ENCODE measurements around the gene SEMA4B.
"Not testable (repeated sequence)": the region's sequence is repeated elsewhere in the genome, so short reads cannot be mapped to it uniquely, and the experiment has no call there.

The SEMA4B gene

GRCh38 chr15:90201130-90201943, at the start of gene SEMA4B:
SEMA4B (plus strand) TSS chr15:90201330; CDS start chr15:90201579, 249 bp downstream.
- DNase-seq (ENCODE audit: low read depth), result no peak

GRCh38 chr15:90151989-90152645, 49.0 kb upstream of the SEMA4B start:
- DNase-seq (ENCODE audit: low read depth), result no peak

- DNase-seq (ENCODE audit: low read depth), result no peak
Observed at GRCh38 chr15:90153658-90154057, 47.5 kb upstream of the SEMA4B start.

GRCh38 chr15:90154246-90154645, 46.9 kb upstream of the SEMA4B start:
- DNase-seq (ENCODE audit: low read depth), result no peak

- peak; percentile 20 for DNase-seq (ENCODE audit: low read depth)
Observed at GRCh38 chr15:90154861-90155626, 46.1 kb upstream of the SEMA4B start.

GRCh38 chr15:90159213-90159612, 41.9 kb upstream of the SEMA4B start:
- DNase-seq (ENCODE audit: low read depth), result no peak

- no peak for DNase-seq (ENCODE audit: low read depth)
Observed at GRCh38 chr15:90160781-90161727, 40.1 kb upstream of the SEMA4B start.

GRCh38 chr15:90161950-90162361, 39.2 kb upstream of the SEMA4B start:
- no peak for DNase-seq (ENCODE audit: low read depth)

- DNase-seq (ENCODE audit: low read depth), result no peak
Observed at GRCh38 chr15:90162956-90163355, 38.2 kb upstream of the SEMA4B start.

GRCh38 chr15:90164239-90164638, 36.9 kb upstream of the SEMA4B start:
- DNase-seq (ENCODE audit: low read depth), result not testable (repeated sequence)

GRCh38 chr15:90165157-90165556, 36.0 kb upstream of the SEMA4B start:
- no peak for DNase-seq (ENCODE audit: low read depth)

GRCh38 chr15:90165659-90166489, 35.3 kb upstream of the SEMA4B start:
- DNase-seq (ENCODE audit: low read depth), result peak; percentile 78

- no peak for DNase-seq (ENCODE audit: low read depth)
Observed at GRCh38 chr15:90167121-90167520, 34.0 kb upstream of the SEMA4B start.

- no peak for DNase-seq (ENCODE audit: low read depth)
Observed at GRCh38 chr15:90171623-90172022, 29.5 kb upstream of the SEMA4B start.

- DNase-seq (ENCODE audit: low read depth), result no peak
Observed at GRCh38 chr15:90173372-90173771, 27.8 kb upstream of the SEMA4B start.

GRCh38 chr15:90174140-90174875, 26.8 kb upstream of the SEMA4B start:
- no peak for DNase-seq (ENCODE audit: low read depth)

- no peak for DNase-seq (ENCODE audit: low read depth)
Observed at GRCh38 chr15:90177012-90177411, 24.1 kb upstream of the SEMA4B start.

- DNase-seq (ENCODE audit: low read depth), result no peak
Observed at GRCh38 chr15:90178468-90179435, 22.4 kb upstream of the SEMA4B start.

GRCh38 chr15:90181776-90182175, 19.4 kb upstream of the SEMA4B start:
- no peak for DNase-seq (ENCODE audit: low read depth)
